ENCODE data around the gene TTLL11.

GRCh38 chr9:121861501-121862180 is 231.5 kb downstream of the TTLL11 start:
- TF ChIP-seq EP300 (IDR thresholded peaks at IDR 0.05): no peak
- no peak for TF ChIP-seq POLR2A (IDR thresholded peaks at IDR 0.05)

Measured in gastroesophageal sphincter (tissue), 2 donors.